Measurements from ENCODE around the gene AKAP7.

AKAP7 gene

GRCh38 chr6:131134220-131134979, 867 bp upstream of the AKAP7 start:
- no peak for DNase-seq (ENCODE audit: low spot score)

GRCh38 chr6:131134980-131135243, 355 bp upstream of the AKAP7 start:
- DNase-seq (ENCODE audit: low spot score): peak; percentile 62

GRCh38 chr6:131136021-131136786, 937 bp downstream of the AKAP7 start:
- peak; percentile 51 for DNase-seq (ENCODE audit: low spot score)

- no peak for DNase-seq (ENCODE audit: low spot score)
Observed at GRCh38 chr6:131139599-131139998, 4.3 kb downstream of the AKAP7 start.

GRCh38 chr6:131143319-131143718, 8.1 kb downstream of the AKAP7 start:
- no peak for DNase-seq (ENCODE audit: low spot score)

- DNase-seq (ENCODE audit: low spot score): no peak
Observed at GRCh38 chr6:131146865-131147264, 11.6 kb downstream of the AKAP7 start.

GRCh38 chr6:131156411-131156810, 21.1 kb downstream of the AKAP7 start:
- DNase-seq (ENCODE audit: low spot score): no peak

- no peak for DNase-seq (ENCODE audit: low spot score)
Observed at GRCh38 chr6:131159578-131159977, 24.3 kb downstream of the AKAP7 start.

GRCh38 chr6:131160254-131160758, 25.0 kb downstream of the AKAP7 start:
- no peak for DNase-seq (ENCODE audit: low spot score)

GRCh38 chr6:131161987-131162386, 26.7 kb downstream of the AKAP7 start:
- no peak for DNase-seq (ENCODE audit: low spot score)

GRCh38 chr6:131163886-131164285, 28.6 kb downstream of the AKAP7 start:
- no peak for DNase-seq (ENCODE audit: low spot score)

GRCh38 chr6:131164506-131164905, 29.2 kb downstream of the AKAP7 start:
- no peak for DNase-seq (ENCODE audit: low spot score)

GRCh38 chr6:131167773-131168172, 32.5 kb downstream of the AKAP7 start:
- DNase-seq (ENCODE audit: low spot score): peak; percentile 10

- DNase-seq (ENCODE audit: low spot score): no peak
Observed at GRCh38 chr6:131169613-131170012, 34.3 kb downstream of the AKAP7 start.

GRCh38 chr6:131172222-131172621, 37.0 kb downstream of the AKAP7 start:
- DNase-seq (ENCODE audit: low spot score): no peak

GRCh38 chr6:131173680-131174079, 38.4 kb downstream of the AKAP7 start:
- DNase-seq (ENCODE audit: low spot score): no peak

- DNase-seq (ENCODE audit: low spot score): no peak
Observed at GRCh38 chr6:131175564-131175963, 40.3 kb downstream of the AKAP7 start.

- DNase-seq (ENCODE audit: low spot score): no peak
Observed at GRCh38 chr6:131177996-131178395, 42.7 kb downstream of the AKAP7 start.

- no peak for DNase-seq (ENCODE audit: low spot score)
Observed at GRCh38 chr6:131182991-131183425, 47.7 kb downstream of the AKAP7 start.

GRCh38 chr6:131183427-131184095, 48.3 kb downstream of the AKAP7 start:
- DNase-seq (ENCODE audit: low spot score): no peak

- no peak for DNase-seq (ENCODE audit: low spot score)
Observed at GRCh38 chr6:131191590-131191989, 56.3 kb downstream of the AKAP7 start.

GRCh38 chr6:131197716-131198115, 62.4 kb downstream of the AKAP7 start:
- no peak for DNase-seq (ENCODE audit: low spot score)
